Tibial nerve (tissue), 3 donors: ENCODE data around the gene RAD51AP1.
"Not testable (repeated sequence)": the region's sequence is repeated elsewhere in the genome, so short reads cannot be mapped to it uniquely, and the experiment has no call there.

Experiments
- CTCF ChIP-seq, 5 experiments: fragments of 200-600 bp in 3 of 5; fragments of 450-650 bp in 2 of 5; sonication (generic) in 3 of 5; IDR thresholded peaks; one replicate each; pipeline ENCODE4 v1.5.1; 2016 to 2019; ENCODE audit warnings: antibody characterized with exemption in 5 of 5, mild to moderate bottlenecking in 3 of 5, moderate library complexity in 2 of 5
- POLR2A ChIP-seq, 2 donors: fragments of 450-650 bp; IDR thresholded peaks; one replicate each; pipeline ENCODE4 v1.6.1; 2017; ENCODE audit warnings: antibody characterized with exemption in 2 of 2, mild to moderate bottlenecking in 2 of 2, moderate library complexity in 2 of 2

- not testable (repeated sequence) for TF ChIP-seq POLR2A, CTCF (IDR thresholded peaks at IDR 0.05)
These were observed 30.2 kb upstream of the RAD51AP1 start for GRCh38 chr12:4508503-4508902.
